ENCODE data around the gene KCNS1.
A peak's percentile ranks its signal among the peaks of the same experiment; 100 is the strongest.

Gene KCNS1

DNA sequence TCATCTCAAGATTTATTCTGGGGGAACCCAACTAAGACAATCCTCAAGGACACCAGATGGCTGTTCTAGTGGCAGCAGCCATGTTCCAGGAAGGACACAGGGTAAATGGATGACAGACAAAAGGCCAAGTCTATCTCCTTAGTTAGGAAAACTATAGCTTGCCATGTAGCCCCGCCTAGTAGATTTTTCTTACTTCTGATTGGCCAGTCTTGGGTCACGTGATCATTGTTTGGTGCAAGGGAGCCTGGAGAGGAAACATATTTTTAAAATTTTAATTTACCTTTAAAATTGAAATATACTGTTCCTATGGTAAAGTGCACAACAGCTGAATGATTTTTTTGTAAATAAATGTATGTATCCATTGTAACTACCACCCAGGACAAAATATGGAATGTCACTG, 4.4 kb upstream of the KCNS1 start:
- no peak for DNase-seq

DNA sequence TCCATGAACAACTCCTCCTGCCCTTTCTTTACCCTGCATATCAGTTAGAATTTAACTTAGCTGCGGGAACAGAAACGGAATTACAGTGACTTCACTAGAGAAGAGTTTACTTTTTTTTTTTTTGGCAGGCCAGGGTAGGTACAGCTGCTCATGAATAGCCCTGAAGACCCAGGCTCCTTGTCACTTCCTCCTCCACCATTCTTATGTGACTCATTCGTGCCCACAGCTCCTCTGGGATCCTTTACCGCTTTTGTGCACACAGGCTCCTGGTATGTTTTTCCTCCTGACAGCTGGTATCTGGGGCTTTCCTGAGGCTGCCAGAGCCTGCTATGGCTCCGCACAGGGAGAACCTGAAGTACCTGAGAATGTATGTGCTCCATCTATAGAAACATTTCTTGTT, 3.9 kb upstream of the KCNS1 start:
- no peak for DNase-seq

DNA sequence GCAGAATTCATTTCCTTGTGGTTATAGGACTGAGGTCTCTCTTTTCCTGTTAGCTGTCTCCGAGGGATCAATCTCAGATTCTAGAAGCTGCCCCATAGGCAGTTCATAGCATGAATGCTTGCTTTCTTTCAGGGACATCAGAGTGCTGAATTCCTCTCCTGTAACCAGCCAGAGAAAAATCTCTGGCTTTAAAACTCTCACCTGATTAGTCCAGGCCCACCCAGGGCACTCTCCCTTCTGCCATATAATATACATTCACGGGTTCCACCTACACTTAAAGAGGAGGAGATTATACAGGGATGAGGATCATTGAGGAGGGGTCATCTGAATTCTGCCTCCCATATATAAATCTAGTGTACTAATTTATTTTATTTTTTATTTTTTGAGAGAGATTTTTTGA, 2.1 kb upstream of the KCNS1 start:
- no peak for DNase-seq

DNA sequence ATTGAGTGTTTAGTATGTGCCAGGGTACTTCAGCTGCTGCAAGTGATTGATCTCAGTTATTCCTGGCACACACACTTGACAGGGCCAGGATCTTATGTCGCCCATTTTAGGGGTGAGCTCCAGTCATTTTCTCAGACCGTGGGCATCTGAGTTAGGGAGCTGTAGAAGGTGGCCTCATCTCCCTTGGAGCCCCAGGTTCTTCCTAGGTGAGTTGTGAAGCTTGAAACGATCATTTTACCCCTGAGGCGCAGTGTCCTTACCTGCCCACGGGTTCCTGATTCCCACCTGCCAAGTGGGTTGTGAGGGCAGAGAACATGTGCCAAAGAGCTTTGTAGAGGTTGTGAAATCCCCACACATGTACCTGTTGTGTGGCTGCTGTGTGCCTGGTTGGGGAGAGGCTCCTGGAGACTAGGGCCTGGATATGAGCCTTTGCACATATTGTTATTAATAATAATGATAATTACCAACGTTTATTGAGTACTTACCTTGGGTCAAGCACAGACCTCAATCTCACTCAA, 465 bp upstream of the KCNS1 start:
- no peak for DNase-seq

DNA sequence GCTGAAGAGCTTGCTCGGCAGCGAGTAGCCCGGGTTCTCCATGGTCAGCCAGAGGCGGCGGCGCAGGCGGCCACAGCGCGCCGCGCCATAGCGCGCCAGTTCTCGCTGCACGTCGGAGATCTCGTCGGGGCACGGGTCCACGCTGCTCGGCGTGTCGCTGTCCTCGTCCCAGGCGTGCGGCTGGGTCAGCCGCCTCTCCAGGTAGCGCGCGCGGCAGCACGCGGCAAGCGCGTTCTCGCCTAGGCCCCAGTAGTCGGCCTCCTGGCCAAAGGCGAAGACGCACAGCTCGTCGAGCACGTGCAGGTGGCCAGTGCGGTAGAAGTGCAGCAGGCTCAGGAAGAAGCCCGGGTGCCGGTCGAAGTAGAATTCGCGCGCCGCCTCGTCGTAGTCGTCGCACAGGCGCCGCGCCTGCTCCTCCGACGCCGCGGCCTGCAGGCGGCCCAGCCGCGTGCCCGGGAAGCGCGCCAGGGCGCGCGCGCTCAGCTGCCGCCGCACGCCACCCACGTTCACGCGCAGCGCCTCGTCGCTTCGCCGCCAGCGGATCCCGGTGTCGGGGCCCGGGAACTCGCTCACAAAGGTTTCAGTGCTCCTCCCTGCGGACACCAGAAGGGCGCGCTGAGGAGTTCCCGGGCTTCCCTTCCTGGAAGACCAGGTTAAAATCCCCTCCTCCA, 2.7 kb downstream of the KCNS1 start:
- peak in 1 of 2 experiments; percentile 11 for DNase-seq

DNA sequence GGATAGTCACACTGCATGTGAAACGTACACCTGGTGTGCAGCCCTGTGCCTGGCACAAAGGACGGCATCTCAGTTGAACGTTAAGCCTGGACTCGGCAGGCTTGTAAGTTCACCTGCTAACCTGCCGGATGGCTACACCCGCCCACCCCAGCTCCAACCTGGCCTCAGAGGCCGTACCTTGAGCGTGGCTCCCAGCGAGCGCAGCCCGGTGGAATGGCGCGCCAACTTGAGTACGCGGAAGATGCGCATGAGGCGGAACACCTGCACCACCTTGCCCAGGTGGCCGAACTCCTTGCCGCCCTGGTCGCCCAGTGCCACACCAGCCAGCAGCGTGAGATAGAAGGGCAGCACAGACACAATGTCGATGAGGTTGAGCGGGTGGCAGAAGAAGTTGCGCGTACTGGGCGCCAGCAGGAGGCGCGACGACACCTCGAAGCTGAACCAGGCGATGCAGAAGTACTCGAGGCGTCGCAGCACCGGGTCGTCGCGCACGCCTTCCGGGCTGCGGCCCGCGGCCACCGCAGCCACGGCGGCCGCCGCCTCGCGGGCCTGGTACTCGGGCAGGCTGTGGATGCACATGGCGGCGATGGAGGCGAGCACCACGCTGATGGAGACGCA, 3.3 kb downstream of the KCNS1 start:
- peak; percentile 24 to 34 for DNase-seq

DNA sequence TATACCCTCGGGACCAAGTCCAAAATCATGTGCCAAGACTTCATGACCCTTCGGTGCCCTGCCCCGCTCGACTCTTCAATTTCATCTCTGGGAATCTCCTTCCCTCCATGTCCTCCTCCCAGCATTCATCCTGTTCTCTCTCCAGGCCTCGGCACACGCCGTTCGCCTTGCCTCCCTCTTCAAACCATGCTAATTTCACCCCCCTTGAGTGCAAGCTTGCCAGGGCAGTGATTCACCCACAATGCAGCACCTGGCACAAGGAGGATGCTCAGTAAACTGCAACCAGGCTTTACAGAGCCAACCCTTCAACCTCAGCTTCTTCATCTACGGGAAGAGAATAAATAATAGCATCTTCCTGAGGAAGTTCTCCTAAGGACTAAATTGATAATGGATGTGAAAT, 4.1 kb downstream of the KCNS1 start:
- DNase-seq: no peak

DNA sequence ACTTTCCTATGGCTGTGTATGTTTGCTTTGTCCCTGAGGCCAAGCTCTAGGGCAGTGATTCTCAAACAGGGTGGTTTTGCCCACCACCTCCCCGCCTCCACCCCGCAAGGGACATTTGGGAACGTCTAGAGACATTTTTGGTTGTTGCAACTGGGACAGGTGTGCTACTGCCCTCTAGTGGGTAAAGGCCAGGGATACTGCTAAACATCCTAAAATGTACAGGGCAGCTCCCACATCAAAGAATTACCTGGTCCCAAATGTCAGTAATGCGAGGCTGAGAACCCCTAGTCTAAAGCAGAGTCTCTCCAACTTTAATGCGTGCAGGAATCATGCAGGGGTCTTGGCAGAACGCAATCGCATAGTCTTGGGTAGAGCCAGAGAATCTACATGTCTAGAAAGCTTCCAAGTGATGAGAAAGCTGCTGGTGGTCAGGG, 5.1 kb downstream of the KCNS1 start:
- peak; percentile 38 to 44 for DNase-seq

DNA sequence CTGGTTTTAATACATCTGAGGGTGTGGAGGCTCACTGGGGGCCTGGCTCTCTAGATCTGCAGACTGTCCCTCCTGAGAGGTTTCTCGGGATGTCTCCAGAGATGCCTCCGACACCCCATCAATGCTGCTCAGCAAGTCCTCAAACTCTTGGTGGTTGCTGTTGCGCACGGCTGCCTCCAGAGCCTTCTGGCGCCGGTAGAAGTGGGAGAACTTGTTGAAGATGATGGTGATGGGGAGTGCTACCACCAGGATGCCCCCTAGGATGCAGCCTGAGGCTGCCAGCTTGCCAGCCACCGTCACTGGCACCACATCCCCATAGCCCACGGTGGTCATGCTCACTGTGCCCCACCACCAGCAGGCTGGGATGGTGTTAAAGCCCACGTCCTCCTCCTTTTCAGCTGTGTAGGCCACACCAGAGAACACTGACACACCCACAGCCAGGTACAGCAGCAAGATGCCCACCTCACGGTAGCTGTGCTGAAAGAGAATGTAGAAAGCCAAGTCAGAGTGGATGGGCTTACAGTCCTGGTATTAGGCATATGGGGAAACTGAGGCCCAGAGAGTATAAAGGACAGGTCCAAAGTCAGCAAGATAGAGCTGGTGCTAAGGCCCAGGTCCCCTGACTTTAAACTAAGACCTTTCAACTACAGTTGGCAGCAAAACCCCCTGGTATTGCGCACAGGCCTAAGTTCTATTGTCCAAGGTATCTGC, 5.9 kb downstream of the KCNS1 start:
- DNase-seq: no peak

DNA sequence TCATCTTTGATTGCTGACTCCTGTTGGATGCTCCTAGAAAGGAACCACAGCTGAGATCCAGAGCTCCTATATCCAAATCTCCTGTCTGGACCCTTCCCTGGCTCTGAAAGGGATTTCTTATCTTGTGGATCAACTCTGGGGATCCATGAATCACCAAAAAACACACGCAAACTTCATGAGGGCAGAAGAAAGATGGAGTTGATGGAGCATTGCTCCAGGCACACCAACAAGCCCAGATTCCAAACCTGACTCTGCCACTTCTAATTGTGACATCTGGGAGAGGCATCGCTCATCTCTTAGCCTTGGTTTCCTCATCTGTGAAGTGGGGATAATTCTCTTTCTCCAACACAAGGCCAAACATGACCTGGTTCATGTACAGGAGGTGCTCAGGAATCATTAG, 6.7 kb downstream of the KCNS1 start:
- DNase-seq: no peak

DNA sequence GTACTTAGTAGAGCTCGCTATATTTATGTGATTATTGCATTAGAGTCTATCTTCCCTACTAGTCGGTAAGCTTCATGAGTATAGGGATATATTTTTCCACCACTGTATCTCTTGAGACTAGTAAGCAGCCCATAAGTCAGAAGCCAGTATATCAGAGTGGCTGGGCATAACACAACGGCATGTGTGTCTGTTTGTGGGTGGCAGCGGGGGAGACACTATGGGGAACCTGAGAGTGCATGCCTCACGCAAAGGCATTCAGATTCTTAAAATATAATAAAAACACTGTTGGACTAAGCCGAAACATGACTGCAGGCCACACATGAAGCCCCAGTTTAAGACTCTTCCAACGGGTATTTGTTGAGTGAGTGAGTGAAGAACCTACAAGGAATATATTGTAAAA, 8.0 kb downstream of the KCNS1 start:
- DNase-seq: no peak

DNA sequence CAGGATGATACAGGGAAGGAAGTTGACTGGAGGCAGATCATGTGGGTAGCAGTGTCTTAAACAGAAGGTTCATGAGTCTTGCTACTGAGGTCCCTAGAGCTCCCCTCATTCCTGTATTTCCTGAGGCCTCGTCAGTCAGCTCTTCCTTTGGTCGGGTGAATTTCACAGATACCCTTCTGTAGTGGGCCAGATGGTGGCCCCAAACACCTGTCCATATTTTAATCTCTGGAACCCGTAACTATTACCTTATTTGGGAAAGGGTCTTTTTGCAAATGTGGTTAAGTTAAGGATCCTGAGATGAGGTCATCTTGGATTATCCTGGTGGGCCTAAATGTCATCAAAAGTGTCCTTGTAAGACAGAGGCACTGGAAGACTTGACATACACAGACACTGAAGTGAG, 9.6 kb downstream of the KCNS1 start:
- no peak for DNase-seq

DNA sequence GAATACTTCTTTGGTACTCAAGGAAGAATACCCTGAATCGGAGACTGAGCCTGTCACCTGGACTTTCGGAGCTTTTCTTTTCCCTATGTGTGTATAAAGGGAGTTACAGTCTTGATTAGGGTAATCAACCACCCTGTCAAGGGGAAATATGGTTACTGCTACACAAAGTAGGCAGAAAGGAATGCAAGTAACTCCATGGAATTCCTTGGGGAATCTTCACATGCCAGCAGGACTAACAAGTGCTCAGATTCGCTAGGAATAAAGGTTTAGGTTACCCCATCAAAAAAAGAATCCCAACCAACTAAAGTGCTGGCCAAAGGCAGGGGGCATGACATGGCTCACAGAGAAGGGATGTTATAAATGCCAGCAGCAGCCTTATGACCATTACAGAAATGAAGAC, 10.4 kb downstream of the KCNS1 start:
- no peak for DNase-seq

DNA sequence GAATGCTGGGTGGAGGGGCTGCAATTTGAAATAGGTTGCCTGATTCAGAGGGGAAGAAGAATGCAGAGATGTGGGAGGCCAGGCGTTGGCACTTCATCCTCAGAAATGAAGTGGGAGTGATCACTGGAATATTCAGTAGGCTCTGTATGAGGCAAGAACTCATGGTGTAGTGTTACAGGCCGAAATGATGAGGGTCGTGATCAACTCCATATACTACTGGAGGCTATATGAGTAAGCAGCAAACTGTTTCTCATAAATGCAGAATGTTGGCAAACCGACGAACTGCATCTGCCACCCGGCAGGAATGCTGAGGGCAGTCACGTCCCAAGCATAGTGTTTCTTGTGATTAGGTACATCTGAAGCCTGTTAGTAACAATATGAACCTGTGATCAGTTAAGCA, 12.7 kb downstream of the KCNS1 start:
- DNase-seq: no peak

DNA sequence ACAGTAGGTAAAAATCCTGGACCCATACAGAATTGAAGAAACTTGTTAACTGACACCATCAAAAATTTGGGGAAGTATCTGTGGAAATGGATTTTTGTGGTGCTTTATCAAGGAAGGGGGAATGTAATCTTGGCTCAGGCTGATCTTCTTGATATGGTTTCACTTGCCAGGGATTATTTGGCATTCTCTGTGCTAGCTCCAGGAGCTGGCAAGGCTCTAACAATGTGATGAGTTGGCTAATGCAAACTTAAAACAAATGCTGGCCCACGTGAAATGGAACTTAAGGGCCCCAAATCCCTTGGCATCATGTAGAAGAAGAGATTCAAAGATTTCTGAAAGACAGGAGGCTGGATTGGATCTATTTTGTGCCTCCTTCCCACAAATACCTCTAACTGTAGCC, 13.1 kb downstream of the KCNS1 start:
- no peak for DNase-seq

DNA sequence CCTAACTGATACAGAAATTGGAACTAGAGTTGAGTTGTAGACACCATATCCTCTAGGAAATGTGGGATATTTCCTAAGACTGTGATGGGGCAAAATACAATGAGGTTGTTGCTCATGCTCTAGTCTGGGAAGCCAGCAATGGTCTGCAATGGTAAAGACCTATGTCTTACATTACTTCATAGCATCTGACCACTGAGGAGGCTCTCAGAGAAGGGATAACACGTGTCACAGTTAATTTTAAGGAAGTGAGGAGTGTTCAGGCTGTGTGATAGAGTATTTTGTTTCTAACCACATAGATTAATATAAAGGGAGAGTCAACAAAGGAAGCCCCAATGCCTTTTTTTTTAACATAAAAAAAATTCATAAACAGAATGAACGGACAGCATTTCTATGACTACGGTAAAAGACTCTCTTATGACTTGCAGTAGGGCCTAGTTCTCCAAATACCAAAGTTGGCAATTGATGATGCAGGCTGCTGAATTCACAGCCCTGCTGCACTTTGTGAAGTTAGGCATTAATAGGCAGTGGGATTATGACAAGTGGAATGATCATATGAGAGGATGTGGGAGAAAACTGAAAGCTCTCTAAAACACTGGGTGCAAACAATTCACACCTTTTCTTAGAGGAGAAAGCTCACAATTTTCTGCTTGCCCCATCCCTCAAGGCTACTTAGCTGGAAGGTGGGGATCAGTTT, 13.7 kb downstream of the KCNS1 start:
- no peak for DNase-seq

DNA sequence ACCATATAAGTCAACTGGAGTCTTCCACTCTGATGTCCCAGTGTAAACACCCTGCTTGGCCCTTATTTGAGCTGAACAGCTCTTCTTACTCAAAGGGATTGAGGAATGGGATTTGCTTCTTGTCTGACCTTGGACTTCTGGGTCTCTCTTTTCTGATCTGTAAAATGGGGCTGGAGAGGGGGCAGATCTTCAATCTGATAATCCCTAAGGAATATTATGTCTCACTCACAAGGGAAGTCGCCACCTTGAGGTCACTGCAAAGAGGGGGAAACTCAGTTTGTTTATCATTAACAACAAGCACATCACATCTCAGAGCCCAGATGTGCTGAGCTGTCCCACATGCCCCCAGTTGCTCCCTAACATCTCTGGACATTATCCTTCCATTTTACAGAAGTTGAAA, 15.1 kb downstream of the KCNS1 start:
- DNase-seq: no peak

DNA sequence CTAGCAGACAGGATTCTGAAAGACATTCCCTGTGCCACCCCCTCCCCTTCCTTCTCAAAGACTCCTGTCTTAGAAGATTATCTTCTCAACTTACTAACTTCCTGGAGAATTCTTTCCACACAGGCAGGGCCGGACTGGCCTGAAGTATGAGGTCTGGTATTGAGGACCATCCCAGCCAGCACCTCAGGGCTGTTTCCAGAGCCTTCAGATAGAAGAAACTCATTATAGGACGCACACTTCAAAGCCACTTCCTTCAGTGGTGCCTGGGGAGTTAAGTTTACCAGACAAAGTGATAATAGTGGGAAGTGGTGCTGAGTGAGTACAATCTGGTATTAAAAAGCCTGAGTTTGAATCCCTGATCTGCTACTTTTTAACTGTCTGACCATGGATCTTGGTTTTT, 15.6 kb downstream of the KCNS1 start:
- DNase-seq: no peak

DNA sequence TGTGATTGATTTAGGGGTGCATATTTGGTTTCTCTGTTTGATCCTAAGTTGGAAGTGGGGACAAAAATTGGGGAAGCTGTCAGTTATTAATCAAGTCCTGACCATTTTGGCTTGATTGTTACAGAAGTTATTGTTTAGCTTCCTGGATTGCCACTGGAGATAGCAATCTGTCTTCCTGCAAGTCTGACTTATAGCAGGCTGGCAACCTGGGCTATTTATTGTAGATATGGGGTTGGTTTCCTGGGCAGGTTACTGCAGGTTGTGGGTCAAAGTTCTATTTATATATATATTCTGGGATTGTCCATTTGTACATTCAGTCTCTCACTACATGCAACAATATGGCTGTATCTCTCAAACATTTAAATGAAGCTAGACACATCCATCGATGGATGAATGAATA, 17.8 kb downstream of the KCNS1 start:
- DNase-seq: no peak

DNA sequence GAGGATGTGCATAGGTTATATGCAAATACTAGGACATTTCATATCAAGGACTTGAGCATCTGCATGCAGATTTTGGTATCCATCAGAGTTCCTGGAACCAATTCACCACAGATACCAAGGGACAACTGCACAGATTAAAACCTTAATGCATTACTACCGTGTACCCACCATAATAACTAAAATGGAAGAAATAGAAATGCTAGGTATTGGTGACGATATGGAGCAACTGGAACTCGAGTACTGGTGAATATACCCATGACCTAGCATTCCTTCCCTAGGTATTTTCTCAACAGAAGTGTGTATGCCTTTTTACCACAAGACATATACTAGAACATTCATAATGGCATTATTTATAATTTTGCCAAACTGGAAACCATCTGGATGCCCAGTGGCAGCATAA, 18.5 kb downstream of the KCNS1 start:
- no peak for DNase-seq

DNA sequence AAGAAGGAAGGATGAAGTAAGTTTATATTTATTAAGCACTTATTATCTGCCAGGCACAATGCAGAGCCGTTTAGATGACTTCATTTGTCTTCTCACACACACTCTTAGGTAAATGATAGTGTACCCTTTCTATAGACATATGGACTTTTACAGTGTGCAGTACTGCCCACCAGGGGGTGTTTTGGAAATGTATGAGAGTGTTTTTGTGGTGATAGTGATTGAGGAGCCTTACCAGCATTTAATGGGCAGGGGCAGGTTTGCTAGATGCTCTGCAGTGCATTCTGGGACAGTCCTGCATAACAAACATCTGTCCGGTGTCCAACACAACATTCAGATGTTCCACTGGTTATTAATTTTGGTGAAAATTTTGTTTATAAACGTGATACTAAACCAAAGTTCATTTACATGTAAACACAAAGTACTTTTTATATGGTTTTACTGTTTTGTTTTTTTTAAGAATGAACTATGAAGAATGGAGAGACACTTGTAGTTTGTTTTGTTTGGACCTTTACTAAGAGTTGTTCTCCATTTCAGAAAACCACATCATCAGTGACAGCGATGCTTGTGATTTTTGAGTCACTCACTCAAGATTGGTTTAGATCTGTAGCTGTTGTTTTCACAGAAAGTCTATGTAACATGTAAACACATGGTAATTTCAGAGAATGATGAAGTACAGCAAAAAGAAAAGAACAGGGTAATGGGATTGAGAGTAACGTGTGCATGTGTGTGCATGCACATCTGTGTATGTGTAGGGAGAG, 19.9 kb downstream of the KCNS1 start:
- no peak for DNase-seq

DNA sequence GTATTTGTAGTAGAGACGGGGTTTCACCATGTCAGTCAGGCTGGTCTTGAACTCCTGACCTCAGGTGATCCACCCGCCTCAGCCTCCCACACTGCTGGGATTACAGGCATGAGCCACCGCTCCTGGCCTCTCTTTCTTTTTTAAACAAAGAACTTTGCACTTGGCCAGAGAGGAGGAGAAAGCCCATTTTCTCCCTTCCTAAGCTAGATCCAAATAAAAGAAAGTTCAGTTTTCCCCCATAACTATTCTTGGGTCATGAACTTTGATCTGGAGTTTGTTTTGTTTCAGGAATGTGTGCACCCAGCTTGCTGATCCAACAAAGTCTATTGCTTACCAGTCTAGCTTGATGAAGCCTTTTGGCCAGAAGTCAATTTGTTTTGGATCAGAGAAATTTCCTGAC, 23.4 kb downstream of the KCNS1 start:
- no peak for DNase-seq

DNA sequence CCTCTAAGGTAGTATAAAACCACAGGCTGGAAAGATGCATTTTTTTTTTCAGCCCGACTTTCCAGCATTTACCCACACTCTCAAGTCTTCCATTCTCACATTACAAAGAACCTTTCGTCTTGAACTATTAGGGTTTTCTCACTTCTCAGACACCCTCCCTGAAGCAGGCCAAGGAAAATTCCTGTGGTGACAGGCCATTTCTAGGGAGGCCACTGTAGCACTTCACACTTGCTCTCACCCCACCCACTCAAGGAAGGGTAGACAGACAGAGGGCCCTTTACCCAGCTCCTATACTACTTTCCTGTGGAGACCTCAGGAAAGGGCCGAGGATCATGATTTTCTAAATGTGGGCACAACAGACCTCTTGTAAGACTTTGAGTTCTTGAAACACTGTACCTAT, 27.7 kb downstream of the KCNS1 start:
- no peak for DNase-seq
